ENCODE data around the gene TGIF1. TPM values are rescaled to one million over a fixed set of nuclear protein-coding genes. Genes with fewer than 3 reads are reported as not detected.
"Not testable (repeated sequence)": the region's sequence is repeated elsewhere in the genome, so short reads cannot be mapped to it uniquely, and the experiment has no call there.

TGIF1 gene
- total RNA-seq, 6 experiments from 2014 or later = 11.3 to 41.4 (median 22.3) TPM

GRCh38 chr18:3466872-3467271 is 16.9 kb downstream of the TGIF1 start:
- 0% methylated on average over 1 of the region's 2 CpGs for WGBS (ENCODE audit: insufficient coverage, low coverage, low lambda C conversion rate, missing lambda C conversion rate)
- no peak for DNase-seq
- intact Hi-C loops (cut with DNase I) = no loop called here
- Histone ChIP-seq H3K36me3 (no peaks in the 10 kb centered on the region), H3K9me3 (no peaks in the 10 kb centered on the region), H3K27me3 (no peaks in the 10 kb centered on the region), H3K4me1 (no peaks in the 10 kb centered on the region), H3K4me3 (no peak overlapping the region), H3K27ac (peak overlapping the region in 1 of 3 donors; percentile 33)
- ATAC-seq = peak; percentile 48 to 73 (median 60)
- TF ChIP-seq POLR2A (IDR thresholded peaks at IDR 0.05) (no peak), CTCF (IDR thresholded peaks at IDR 0.05) (no peak)

- Histone ChIP-seq H3K36me3 (no peaks in the 10 kb centered on the region), H3K9me3 (no peaks in the 10 kb centered on the region), H3K27me3 (no peaks in the 10 kb centered on the region), H3K4me1 (no peaks in the 10 kb centered on the region), H3K27ac (no peak overlapping the region), H3K4me3 (no peak overlapping the region)
- intact Hi-C loops (cut with DNase I) = no loop called here
- TF ChIP-seq POLR2A (IDR thresholded peaks at IDR 0.05) (no peak), CTCF (IDR thresholded peaks at IDR 0.05) (no peak)
- ATAC-seq (no peak), DNase-seq (no peak)
- 94% methylated on average over 9 of the region's 9 CpGs for WGBS (ENCODE audit: insufficient coverage, low coverage, low lambda C conversion rate, missing lambda C conversion rate)
Observed at GRCh38 chr18:3468066-3468705, 18.2 kb downstream of the TGIF1 start.

GRCh38 chr18:3468833-3469232 is 18.9 kb downstream of the TGIF1 start:
- no peaks in the 10 kb centered on the region for H3K36me3 ChIP-seq
- DNase-seq (no peak), ATAC-seq (peak in 1 of 4 donors; percentile 27)
- no peak overlapping the region for H3K27ac ChIP-seq
- no peaks in the 10 kb centered on the region for H3K27me3 ChIP-seq
- no peaks in the 10 kb centered on the region for H3K9me3 ChIP-seq
- no peaks in the 10 kb centered on the region for H3K4me1 ChIP-seq
- WGBS (ENCODE audit: insufficient coverage, low coverage, low lambda C conversion rate, missing lambda C conversion rate) = 71% methylated on average over 8 of the region's 8 CpGs
- TF ChIP-seq CTCF (IDR thresholded peaks at IDR 0.05) (no peak), POLR2A (IDR thresholded peaks at IDR 0.05) (no peak)
- intact Hi-C loops (cut with DNase I) = no loop called here
- H3K4me3 ChIP-seq = no peak overlapping the region

GRCh38 chr18:3471141-3471648 is 21.2 kb downstream of the TGIF1 start:
- intact Hi-C loops (cut with DNase I) = no loop called here
- H3K4me1 ChIP-seq = no peaks in the 10 kb centered on the region

GRCh38 chr18:3472121-3472520 is 22.1 kb downstream of the TGIF1 start:
- intact Hi-C loops (cut with DNase I); H3K9me3 ChIP-seq; DNase-seq; H3K4me3 ChIP-seq; ATAC-seq; H3K4me1 ChIP-seq; H3K27ac ChIP-seq; H3K27me3 ChIP-seq; H3K36me3 ChIP-seq: not testable (repeated sequence)
- 88% methylated on average over 2 of the region's 3 CpGs for WGBS (ENCODE audit: insufficient coverage, low coverage, low lambda C conversion rate, missing lambda C conversion rate)

More at GRCh38 chr18:3471141-3471648, 21.2 kb downstream of the TGIF1 start:
- H3K36me3 ChIP-seq = no peaks in the 10 kb centered on the region
- H3K27ac ChIP-seq = no peak overlapping the region
- no peak for ATAC-seq
- no peaks in the 10 kb centered on the region for H3K27me3 ChIP-seq
- no peak overlapping the region for H3K4me3 ChIP-seq
- no peaks in the 10 kb centered on the region for H3K9me3 ChIP-seq
- WGBS (ENCODE audit: insufficient coverage, low coverage, low lambda C conversion rate, missing lambda C conversion rate) = 27% methylated on average over 1 of the region's 3 CpGs
- no peak for TF ChIP-seq POLR2A (IDR thresholded peaks at IDR 0.05)
- no peak for TF ChIP-seq CTCF (IDR thresholded peaks at IDR 0.05)
- no peak for DNase-seq

Measured in right lobe of liver (tissue), 6 donors.